WERI-Rb-1 (cell line): Measurements from ENCODE around the gene PGBD1.
"Not testable (repeated sequence)": the region's sequence is repeated elsewhere in the genome, so short reads cannot be mapped to it uniquely, and the experiment has no call there.

ENCODE experiments used
- DNase-seq: peaks from one replicate; pipeline ENCODE4 v3.0.0-alpha.2; 2020
- H3K27ac ChIP-seq: fragments of 250-450 bp; sonication (Bioruptor Pico); 2 replicates; pipeline ENCODE4 v1.5.1; 2020; ENCODE audit warnings: mild to moderate bottlenecking, moderate library complexity
- H3K27me3 ChIP-seq: fragments of 250-450 bp; sonication (Bioruptor Pico); 2 replicates; pipeline ENCODE4 v1.5.1; 2021; ENCODE audit warnings: mild to moderate bottlenecking, low read depth, moderate library complexity; ENCODE audit not compliant: insufficient read depth, severe bottlenecking
- H3K36me3 ChIP-seq: fragments of 250-450 bp; sonication (Bioruptor Pico); 2 replicates; pipeline ENCODE4 v1.5.1; 2020; ENCODE audit warnings: mild to moderate bottlenecking, moderate library complexity
- H3K4me3 ChIP-seq: 2 replicates; pipeline ENCODE4 v1.5.1; 2011; ENCODE audit warnings: low read depth, mild to moderate bottlenecking, control low read depth, low read length
- H3K9me3 ChIP-seq: fragments of 250-450 bp; sonication (Bioruptor Pico); 2 replicates; pipeline ENCODE4 v1.5.1; 2021; ENCODE audit warnings: mild to moderate bottlenecking, moderate library complexity; ENCODE audit not compliant: severe bottlenecking
- TF ChIP-seq, protein P1 (sequence below): IDR thresholded peaks from 2 replicates; pipeline ENCODE4 v1.5.1; 2011; ENCODE audit warnings: low read depth, mild to moderate bottlenecking, control low read depth, inconsistent platforms, low read length

The PGBD1 gene

GRCh38 chr6:28311139-28311823 lies 29.9 kb downstream of the PGBD1 start:
- TF ChIP-seq, protein P1, sequence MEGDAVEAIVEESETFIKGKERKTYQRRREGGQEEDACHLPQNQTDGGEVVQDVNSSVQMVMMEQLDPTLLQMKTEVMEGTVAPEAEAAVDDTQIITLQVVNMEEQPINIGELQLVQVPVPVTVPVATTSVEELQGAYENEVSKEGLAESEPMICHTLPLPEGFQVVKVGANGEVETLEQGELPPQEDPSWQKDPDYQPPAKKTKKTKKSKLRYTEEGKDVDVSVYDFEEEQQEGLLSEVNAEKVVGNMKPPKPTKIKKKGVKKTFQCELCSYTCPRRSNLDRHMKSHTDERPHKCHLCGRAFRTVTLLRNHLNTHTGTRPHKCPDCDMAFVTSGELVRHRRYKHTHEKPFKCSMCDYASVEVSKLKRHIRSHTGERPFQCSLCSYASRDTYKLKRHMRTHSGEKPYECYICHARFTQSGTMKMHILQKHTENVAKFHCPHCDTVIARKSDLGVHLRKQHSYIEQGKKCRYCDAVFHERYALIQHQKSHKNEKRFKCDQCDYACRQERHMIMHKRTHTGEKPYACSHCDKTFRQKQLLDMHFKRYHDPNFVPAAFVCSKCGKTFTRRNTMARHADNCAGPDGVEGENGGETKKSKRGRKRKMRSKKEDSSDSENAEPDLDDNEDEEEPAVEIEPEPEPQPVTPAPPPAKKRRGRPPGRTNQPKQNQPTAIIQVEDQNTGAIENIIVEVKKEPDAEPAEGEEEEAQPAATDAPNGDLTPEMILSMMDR: no peak
- DNase-seq: peak; percentile 91
- Histone ChIP-seq H3K36me3 (no peaks in the 10 kb centered on the region), H3K27ac (peak overlapping the region; percentile 36), H3K9me3 (peaks cover 6% of the 10 kb centered on the region), H3K4me3 (no peak overlapping the region), H3K27me3 (no peaks in the 10 kb centered on the region)

- Histone ChIP-seq H3K36me3 (no peaks in the 10 kb centered on the region), H3K4me3 (no peak overlapping the region), H3K27me3 (no peaks in the 10 kb centered on the region), H3K27ac (no peak overlapping the region), H3K9me3 (peaks cover 6% of the 10 kb centered on the region)
- DNase-seq: no peak
- TF ChIP-seq, protein P1: no peak
Measured at GRCh38 chr6:28312939-28313338, 31.6 kb downstream of the PGBD1 start.

- H3K36me3 ChIP-seq: no peaks in the 10 kb centered on the region
- H3K27ac ChIP-seq: no peak overlapping the region
- H3K9me3 ChIP-seq: peaks cover 7% of the 10 kb centered on the region
- TF ChIP-seq, protein P1: no peak
- no peak for DNase-seq
- H3K4me3 ChIP-seq: no peak overlapping the region
- H3K27me3 ChIP-seq: no peaks in the 10 kb centered on the region
Measured at GRCh38 chr6:28315628-28316027, 34.3 kb downstream of the PGBD1 start.

DNA sequence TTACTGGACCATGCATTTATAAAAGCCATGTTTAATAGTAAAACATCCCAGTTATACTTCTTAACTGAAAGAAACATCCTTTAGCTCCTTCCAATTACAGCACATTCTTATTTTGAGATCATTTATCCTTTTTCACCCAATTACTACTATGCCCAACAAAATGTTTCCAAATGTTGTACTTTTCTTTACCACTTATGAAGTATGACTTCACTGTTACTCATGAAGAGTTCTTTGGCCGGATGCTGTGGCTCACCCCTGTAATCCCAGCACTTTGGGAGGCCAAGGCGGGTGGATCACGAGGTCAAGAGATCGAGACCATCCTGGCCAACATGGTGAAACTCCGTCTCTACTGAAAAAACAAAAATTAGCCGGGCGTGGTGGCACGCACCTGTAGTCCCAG lies 36.5 kb downstream of the PGBD1 start:
- H3K27ac ChIP-seq, H3K9me3 ChIP-seq, DNase-seq, H3K36me3 ChIP-seq, H3K27me3 ChIP-seq, H3K4me3 ChIP-seq: not testable (repeated sequence)

- Histone ChIP-seq H3K4me3 (no peak overlapping the region), H3K27me3 (no peaks in the 10 kb centered on the region), H3K27ac (no peak overlapping the region), H3K36me3 (peaks cover 25% of the 10 kb centered on the region), H3K9me3 (peaks cover 25% of the 10 kb centered on the region)
- TF ChIP-seq, protein P1: no peak
- DNase-seq: no peak
Measured at GRCh38 chr6:28322661-28323060, 41.3 kb downstream of the PGBD1 start.

- TF ChIP-seq, protein P1: no peak
- H3K9me3 ChIP-seq: peaks cover 34% of the 10 kb centered on the region
- H3K36me3 ChIP-seq: peaks cover 25% of the 10 kb centered on the region
- H3K4me3 ChIP-seq: no peak overlapping the region
- DNase-seq: no peak
- H3K27ac ChIP-seq: no peak overlapping the region
- H3K27me3 ChIP-seq: no peaks in the 10 kb centered on the region
Measured at GRCh38 chr6:28323813-28324424, 42.5 kb downstream of the PGBD1 start.
